OCI-M2 (cell line): ENCODE measurements around the gene PLA2G4D.

Source experiments
- DNase-seq: peaks from one replicate; lab custom pipeline; 2025; ENCODE audit not compliant: unreplicated experiment; lab: John Stamatoyannopoulos, UW

The PLA2G4D gene

DNA sequence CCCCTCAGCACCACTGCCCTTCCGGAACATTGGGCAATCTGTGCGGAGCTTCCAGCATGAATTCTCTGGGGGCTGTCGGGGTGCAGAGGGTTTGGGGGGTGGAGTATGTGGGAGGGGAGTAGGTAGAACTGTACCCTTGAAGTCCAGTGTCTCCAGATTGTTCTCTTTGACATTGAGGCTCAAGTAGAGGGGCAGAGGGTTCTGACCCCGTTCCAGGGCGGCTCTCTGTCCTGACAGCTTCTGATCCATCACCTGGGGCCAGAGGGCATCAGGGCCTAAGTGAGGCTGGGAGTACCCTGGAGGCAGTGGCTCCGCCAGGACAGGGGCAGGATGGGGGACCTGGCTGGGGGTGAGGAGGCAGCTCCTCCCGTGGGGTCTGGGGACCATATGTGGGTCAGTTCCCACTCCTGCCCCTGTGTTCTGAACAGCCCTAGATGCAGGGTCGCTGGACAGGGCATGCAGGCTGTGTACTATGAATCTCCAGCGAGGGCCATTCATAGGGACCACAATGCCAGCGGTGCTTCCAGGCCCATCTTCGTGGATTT, 22.1 kb downstream of the PLA2G4D start:
- DNase-seq = no peak

- DNase-seq = no peak
These were observed 22.6 kb downstream of the PLA2G4D start for GRCh38 chr15:42071717-42072116.

DNA sequence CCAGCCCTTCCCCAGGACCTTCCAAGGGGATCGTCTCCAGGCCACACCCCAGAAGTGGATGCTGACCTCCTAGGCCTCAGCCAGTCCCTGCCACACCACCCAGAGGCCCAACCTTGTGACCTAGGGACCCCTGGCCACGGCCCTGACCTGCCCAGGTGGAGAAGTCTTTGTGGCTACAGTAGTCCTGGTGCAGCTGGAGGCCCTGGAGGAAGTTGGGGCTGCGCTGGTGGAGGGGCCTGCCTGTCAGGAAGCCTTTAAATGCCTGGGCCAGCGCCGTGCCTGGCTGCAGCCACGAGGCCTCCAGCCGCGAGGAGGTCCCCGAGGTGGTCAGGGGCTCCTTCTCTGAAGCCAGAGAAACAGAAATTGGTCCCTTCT, 23.4 kb downstream of the PLA2G4D start:
- DNase-seq = no peak

DNA sequence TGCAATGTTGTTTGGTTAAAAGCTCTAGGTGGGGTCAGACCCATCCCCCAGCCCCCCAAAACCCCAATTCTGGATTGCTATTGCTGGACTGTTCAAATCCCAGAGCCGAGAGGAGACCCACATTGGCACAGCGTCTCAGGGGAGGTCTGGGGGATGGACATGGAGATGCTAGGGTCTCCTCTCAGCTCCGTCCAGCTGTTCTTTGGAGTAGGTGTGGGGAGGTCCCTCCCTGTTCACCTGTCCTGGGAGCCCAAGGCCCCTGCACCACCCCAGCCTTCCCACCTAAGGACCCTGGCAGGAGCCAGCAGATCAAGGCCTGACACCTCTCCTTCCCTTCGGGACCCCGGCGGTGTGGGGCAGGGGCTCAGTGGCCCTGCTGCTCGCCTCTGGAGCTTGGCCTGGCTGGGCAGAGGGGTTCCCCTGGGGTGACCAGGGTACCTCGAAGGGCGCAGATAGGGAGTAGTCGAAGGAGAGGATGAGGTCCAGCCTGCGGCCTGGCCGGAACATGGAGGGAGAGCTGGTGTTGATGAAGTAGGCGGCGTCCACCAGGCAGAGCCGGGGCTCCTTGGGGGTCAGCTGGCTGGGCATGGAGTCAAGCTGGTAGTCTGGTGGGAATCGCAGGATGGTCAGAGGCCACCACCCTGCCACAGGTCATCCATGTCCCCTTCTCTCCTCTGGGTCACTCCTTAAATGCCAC, 23.9 kb downstream of the PLA2G4D start:
- DNase-seq = no peak

- DNase-seq = no peak
These were observed 24.7 kb downstream of the PLA2G4D start for GRCh38 chr15:42069496-42070278.

- DNase-seq = no peak
These were observed 25.3 kb downstream of the PLA2G4D start for GRCh38 chr15:42069025-42069424.

- DNase-seq = no peak
These were observed 25.8 kb downstream of the PLA2G4D start for GRCh38 chr15:42068601-42069000.

- DNase-seq = no peak
These were observed 27.5 kb downstream of the PLA2G4D start for GRCh38 chr15:42066764-42067415.

DNA sequence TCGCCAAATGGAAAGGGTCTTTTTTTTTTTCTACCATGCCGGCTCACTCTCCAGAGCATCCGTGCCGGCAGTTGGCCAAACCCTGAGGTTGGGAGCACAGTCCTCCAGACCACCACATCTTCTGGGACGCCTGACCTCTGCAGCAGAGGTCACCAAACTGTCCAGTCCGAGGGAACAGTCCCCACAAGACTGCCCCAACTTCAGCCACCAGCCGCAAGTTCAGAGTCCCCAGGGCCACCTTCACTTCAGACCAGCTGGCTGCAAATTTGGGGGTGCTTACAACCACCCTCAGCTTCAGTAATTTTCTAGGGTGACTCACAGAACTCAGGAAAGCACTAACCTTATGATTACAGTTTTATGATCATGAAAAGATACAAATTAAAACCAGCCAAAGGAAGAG, 28.9 kb downstream of the PLA2G4D start:
- DNase-seq = no peak

GRCh38 chr15:42065033-42065432, 29.3 kb downstream of the PLA2G4D start:
- DNase-seq = no peak

DNA sequence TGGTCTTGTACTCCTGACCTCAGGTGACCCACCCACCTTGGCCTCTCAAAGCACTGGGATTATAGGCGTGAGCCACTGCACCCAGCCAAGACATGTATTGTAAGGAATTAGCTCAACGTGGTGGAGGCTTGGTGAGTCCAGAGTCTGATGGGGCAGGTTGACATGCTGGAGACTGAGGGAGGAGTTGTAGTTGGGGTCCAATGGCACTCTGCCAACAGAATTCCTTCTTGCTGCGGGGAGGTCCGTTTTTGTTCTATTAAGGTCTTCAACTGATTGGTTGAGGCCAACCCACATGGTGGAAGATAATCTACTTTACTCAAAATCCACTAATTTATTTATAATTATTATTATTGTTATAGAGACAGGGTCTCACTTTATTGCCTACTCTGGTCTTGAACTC, 30.1 kb downstream of the PLA2G4D start:
- no peak for DNase-seq

GRCh38 chr15:42063122-42063848, 31.1 kb downstream of the PLA2G4D start:
- no peak for DNase-seq

GRCh38 chr15:42062284-42062806, 32.0 kb downstream of the PLA2G4D start:
- no peak for DNase-seq

DNA sequence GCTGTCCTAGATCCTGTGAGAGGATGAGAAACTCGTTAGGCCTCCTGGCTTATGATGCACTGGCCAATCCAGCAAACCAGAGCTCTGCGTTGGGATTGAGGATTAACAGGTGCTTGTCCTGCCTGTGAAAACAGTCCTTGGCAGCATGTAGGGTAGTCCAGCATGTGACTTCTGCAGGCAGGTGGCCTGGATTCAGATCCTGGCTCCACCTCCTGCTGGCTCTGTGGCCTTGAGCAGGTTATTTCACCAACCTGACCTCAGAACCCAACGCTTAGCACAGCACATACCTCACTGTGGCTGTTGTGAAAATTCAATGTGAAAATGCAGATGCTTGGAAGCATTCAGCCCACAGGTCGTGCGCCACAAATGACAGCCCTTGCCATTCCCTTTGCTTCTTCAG, 33.6 kb downstream of the PLA2G4D start:
- no peak for DNase-seq

DNA sequence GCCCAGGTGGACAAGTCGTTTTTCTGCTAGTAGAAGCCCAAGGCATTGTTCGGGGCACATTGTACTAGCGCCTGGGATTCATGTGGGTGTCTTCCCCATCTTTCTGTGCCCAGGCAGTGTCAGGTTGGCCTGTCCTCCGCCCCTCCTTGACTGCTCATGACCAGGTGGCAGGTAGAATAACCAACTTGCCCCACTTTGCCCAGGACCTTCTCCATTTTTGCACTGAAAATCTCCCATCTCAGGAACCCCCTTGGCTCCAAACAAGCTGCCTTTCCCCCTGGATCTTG, 33.9 kb downstream of the PLA2G4D start:
- DNase-seq = no peak

DNA sequence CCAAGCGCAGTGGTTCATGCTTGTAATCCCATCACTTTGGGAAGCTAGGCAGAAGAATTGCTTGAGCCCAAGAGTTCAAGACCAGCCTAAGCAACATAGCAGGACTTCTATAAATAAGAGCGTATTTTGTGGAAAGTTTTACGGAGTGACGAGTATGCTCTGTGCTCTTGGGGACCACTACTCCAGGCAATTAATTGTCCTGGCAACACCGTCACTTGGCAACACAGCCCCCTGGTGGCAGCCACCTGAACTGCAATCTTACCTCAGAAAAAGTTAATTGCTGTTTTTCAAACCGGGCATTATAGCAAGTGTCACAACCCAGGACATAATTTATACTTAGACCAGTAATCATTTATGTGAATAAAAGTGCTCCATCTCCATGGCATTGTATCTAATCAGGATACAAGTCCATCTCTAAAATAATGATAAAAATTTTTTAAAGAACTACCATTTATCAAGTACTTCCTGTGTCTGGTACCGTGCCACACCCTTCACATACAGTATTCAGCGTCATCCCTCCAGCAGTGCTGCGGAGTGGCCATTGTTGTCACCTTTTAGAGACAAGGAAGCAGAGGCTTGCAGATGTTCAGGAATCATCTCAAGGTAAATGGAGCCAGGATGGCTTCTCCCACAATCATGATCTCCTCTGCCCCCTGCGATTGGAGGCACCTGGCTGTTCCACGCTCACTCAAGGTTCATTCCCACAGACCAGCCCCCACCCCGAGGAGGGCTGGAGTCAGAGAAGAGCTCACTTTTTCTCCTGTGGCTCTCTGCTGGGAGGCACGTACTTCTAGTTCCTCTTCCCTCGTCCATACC, 34.5 kb downstream of the PLA2G4D start:
- peak; percentile 12 for DNase-seq

DNA sequence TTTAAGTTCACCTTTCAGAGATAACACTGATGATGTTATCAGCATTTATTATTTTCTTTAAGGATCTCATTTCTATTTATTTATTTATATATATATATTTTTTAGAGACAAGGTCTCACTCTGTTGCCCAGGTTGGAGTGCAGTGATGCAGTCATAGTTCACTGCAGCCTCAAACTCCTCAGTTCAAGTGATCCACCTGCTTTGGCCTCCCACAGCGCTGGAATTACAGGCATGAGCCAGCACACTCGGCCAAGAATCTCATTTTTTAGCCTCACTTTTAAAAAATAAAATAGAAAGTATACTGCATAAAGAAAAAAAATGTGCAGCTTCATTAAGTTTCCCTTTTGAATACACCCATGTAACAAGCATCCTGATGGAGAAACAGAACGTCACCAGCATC, 35.6 kb downstream of the PLA2G4D start:
- no peak for DNase-seq

- no peak for DNase-seq
These were observed 36.3 kb downstream of the PLA2G4D start for GRCh38 chr15:42057799-42058646.
